Activated CD8-positive, alpha-beta memory T cell treated with anti-CD3 and anti-CD28 coated beads, Interleukin-2, amount 50 U/mL, for 24 hours (primary cell): Measurements from ENCODE around the gene S1PR4.
"Not testable (repeated sequence)": the region's sequence is repeated elsewhere in the genome, so short reads cannot be mapped to it uniquely, and the experiment has no call there.

Source experiments
- DNase-seq: peaks from one replicate; pipeline ENCODE4 v3.0.0-alpha.2; 2020; ENCODE audit errors: extremely low read depth

The S1PR4 gene

GRCh38 chr19:3220576-3220975 is 42.0 kb downstream of the S1PR4 start:
- DNase-seq: no peak

DNA sequence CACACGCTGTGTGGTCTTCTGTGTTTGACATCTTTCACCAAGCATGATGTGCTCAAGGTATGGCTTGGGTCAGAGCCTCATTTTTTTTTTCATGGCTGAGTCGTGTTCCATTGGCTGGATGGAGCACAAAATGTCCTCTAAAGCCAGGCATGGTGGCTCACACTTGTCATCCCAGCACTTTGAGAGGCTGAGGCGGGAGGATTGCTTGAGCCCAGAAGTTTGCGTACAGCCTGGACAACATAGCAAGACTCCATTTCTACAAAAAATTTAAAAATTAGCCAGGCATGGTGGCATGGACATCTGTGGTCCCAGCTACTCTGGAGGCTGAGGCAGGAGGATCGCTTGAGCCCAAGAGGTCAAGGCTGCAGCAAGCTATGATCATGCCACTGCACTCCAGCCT is 43.0 kb downstream of the S1PR4 start:
- not testable (repeated sequence) for DNase-seq

DNA sequence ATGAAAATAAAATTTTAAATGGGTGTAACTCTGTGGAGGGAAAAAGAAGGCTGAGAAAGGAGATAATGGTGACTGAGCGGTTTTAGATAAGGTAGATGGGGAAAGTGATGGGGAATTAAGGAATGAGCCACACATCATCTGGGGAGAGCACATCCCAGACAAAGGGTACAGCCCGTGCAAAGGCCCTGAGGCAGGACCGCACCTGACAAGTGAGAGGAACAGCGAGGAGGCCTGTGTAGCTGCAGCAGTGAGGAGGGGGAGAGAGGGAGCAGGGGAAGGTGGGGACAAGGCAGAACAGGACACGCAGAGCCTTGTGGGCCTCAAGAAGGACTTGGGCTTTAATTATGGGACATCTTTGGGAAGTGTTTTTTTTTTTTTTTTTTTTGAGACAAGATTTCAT is 44.1 kb downstream of the S1PR4 start:
- no peak for DNase-seq

- DNase-seq: no peak
Measured at GRCh38 chr19:3224346-3225168, 46.0 kb downstream of the S1PR4 start, which contains the start of gene CELF5. Gene CELF5 (plus strand): TSS chr19:3224661. CDS start chr19:3224740, 79 bp downstream.

DNA sequence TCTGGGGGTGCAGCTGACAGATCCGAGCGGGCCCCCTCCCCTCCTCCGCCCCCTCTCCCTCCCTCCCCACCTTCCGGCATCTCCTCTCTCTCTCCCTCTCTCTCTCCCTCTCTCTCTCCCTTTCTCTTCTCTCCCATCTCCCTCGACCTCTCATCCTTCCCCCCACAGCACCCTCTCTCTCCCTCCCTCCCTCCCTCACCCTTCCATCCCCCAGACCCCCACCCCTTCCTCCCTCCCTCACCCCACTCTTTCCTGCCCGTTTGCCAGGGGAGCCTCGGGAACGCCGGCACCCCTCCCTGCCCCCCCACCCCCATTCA is 46.6 kb downstream of the S1PR4 start:
- DNase-seq: no peak

DNA sequence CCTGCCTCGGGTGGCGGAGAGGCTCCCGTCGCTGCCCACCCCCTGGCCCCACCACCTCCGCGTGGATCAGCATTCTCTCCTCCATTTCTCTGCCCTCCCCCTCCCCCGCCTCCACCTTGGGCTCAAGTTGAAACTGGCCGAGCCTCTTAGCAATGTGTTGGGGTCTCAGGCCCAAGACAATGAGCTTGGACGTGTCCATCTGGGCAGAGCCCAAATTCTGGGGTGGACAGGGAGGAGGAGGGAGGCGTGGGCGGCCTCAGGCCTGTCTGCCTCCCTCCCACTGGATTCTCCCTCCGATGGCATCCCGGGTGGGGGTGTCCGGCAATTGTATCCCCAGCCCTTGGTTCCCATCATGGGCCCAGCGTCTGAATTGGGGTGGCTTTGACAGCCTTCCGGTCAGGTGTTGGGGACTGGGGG is 47.1 kb downstream of the S1PR4 start:
- DNase-seq: no peak

GRCh38 chr19:3227054-3227626 is 48.6 kb downstream of the S1PR4 start:
- DNase-seq: no peak

DNA sequence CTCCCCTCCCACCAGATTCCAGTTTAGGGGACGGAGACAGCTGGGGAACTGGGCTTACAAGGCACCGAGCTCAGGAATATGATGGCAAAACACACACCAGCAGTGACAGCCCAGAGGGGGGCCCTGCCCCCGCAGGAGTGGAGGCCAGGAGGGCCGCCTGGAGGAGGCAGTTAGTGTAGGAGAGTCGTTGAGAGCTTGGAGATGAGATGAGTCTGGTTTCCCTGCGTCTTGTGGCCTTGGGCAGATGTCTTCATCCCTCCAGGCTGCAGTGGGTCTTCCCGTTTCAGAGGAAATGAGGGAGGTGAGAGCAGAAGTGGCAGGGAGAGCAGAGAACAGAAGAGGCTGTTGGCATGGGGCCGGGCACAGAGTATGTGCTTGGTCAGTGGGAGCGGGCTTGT is 50.8 kb downstream of the S1PR4 start:
- DNase-seq: no peak
